NCI-H748 treated with DMSO at 0.1 percent for 48 hours (cell line): ENCODE data around the gene RASA1.
"Not testable (repeated sequence)": the region's sequence is repeated elsewhere in the genome, so short reads cannot be mapped to it uniquely, and the experiment has no call there.

Source experiments
- DNase-seq: peaks from one replicate; lab custom pipeline; 2025; lab: John Stamatoyannopoulos, UW

Gene RASA1

GRCh38 chr5:87267574-87268125 lies at the start of gene RASA1:
RASA1 (plus strand) TSS chr5:87267883; CDS start chr5:87268452, 569 bp downstream.
- DNase-seq, result peak; percentile 88

DNA sequence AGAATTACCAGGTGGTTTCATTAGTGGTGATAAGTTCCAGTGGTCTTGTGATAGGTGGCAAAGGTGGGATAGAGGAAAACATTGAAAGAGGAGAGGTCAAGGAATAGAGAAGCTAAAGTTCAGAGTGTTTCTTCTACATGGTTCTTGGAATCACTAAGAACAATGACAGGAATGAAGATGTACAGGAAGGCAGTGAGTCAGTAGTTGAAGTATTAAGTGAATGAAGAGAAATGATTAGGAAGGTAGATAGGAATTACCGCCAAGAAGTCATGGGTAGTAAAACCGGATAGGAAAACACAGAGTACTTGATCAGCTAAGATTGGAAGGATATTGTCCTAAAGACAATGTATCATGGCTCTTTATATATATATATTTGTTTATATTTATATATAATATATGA lies 37.9 kb upstream of the RASA1 start:
- DNase-seq, result no peak

DNA sequence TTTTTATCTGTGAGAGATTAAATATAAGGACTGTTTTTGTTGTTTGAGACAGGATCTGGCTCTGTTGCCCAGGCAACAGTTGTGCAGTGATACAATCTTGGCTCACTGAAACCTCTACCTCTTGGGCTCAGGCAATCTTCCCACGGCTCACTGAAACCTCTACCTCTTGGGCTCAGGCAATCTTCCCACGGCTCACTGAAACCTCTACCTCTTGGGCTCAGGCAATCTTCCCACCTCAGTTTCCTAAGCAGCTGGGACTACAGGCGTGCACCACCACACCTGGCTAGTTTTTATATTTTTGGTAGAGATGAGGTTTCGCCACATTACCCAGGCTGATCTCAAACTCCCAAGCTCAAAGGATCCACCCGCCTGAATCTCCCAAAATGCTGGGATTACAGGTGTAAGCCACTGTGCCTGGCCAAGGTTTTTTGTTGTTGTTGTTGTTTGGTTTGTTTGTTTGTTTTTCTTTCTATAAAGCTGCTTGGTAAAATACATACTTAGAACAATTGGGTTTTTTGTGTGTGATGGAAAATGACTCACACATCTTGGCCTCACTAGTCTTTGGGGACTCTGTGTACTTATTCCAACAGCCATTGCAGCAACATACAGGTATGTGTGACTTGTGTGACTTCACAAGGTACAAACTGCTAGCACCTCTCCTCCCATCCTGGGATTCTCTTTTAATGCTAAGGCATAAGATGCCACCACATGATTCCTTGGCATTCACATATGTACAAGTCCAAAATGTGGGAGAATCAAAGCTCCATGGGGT lies 36.5 kb upstream of the RASA1 start:
- no peak for DNase-seq

DNA sequence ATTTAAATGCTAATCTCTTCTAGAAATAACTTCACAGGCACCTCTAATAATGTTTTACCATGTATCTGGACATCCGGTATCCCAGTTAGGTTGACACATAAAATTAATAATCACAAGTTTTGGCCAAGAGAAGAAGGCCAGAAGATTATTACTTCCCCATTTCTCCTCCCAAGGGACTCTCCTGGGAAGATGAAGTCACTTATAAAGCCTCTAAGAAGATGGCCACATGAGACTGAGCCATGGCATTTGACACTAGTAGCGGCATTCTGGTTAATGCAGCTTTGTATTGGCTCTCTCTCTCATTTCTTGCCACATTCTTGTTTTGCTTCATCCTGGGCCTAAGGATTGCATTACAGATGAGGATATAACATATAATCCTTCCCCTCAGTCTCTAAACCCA lies 34.5 kb upstream of the RASA1 start:
- DNase-seq, result no peak

DNA sequence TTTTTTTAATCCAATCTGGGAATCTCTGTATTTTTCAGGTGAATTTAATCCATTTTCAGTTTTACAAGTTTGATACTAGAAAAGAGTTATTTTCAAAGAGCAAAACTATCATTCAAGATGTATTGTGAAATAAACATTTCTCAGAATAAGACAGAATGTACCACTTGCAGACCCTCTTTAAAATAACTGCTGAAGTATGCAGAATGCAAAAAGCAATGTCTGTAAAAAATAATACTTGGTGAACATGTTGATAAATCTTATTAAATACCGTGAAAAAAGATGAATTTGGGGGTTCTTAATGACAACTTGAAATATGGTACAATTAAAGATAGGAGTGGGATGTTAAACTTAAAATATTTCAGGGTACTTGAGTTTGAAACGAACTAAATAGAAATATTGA lies 26.1 kb upstream of the RASA1 start:
- no peak for DNase-seq

- DNase-seq, result no peak
These were observed 25.4 kb upstream of the RASA1 start for GRCh38 chr5:87242242-87242641.

- no peak for DNase-seq
These were observed 24.4 kb upstream of the RASA1 start for GRCh38 chr5:87243161-87243844.

DNA sequence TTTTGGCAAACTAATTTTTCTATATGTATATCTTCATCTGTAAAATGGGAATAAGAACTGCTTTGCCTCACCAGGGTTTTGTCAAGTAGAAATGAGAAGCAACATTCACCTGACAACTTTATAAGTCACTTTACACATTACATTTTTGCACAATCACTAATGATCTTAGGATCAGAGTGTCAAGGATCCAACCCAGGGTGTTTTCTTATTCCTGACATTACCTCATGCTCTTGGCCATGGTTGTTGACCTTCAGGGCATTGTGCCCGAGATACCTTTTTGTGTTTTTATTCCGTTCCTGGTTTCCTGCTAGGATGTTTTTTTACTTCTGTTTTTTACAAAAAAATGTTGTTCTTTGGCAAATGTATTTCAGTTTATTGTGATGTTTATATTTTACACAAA lies 22.2 kb upstream of the RASA1 start:
- DNase-seq, result no peak

- DNase-seq, result no peak
These were observed 21.6 kb upstream of the RASA1 start for GRCh38 chr5:87246061-87246460.

GRCh38 chr5:87252283-87252605 lies 15.4 kb upstream of the RASA1 start:
- DNase-seq, result no peak

DNA sequence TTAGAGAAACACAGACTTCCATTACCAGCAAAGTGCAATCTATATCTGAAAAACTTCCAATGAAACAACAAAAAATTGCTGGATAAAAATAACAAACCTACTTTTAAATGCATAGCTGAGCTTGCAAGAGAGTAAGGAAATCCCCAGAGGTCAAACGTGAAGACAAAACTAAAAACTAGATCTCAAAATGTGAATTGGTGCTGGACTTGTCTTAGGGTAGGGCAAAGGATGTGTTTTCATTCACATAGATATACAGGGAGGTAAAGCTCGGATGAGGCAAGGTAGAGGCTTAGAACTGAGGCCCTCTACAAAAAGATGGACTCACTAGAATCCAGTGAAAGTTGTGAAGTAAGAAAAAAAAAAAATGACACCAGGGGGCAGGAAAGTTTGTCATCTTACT lies 13.6 kb upstream of the RASA1 start:
- DNase-seq, result no peak

DNA sequence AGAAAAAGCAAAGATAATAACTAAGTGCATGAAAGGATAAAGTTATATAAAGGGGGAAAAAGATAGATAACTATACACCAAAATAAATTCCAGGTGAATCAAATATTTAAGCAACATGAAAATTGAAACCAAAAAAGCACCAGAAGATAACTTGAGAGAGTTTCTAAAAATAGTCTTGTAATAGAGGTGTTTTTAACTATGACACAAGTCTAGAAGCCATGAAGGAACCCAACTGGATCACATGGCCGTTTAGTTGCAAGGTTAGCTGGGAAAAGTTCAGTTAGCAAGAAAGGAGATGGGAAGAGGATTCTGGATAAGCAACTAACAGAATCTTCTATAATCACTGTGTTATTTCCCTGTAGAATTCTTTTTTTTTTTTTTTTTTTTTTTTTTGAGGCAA lies 9.2 kb upstream of the RASA1 start:
- no peak for DNase-seq

DNA sequence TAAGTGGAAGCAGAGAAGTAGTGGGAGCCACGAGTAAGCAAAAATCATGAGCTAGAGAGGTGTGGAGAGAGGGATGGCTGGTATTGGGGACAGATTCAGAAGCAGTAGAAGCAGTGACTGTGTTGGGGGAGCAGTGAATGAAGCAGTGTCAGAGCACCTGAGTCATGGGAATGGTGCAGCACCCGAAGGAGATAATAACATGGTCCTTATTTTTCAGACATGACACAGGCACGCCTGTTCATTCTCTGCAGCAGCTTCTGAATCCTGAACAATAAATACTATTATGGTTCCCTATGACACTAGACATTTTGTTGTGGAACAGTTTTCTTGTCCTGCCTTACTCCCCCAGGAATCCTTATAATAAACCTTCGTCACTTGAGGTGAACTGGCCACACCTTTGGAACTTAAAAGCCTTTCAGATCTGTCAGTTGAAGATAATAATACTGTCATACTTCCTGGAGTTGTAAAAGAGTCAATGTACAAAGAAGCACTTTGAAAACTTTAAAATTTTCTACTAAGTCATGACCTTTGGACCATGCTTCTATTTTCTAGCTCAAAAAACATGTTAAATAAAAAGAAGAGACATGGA lies 7.0 kb upstream of the RASA1 start:
- DNase-seq, result no peak

DNA sequence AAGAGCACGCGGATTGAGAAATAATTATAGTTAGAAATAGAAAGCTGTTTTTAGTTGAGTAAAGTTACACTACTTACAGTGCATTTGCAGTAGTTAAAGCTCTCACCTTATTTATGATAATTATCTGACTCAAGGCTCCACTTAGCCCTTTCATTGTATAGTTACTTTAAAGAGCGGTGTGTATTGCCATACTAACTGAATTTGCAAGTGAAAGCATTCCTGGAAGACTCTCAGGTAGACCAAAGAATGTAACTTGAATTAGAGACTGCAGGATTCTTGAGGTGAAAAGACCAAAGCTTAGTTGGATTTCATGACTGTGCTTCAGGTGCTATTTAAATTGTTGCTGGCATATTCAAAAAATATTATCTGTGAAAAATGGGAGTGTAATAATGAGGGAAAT lies 4.2 kb upstream of the RASA1 start:
- no peak for DNase-seq

DNA sequence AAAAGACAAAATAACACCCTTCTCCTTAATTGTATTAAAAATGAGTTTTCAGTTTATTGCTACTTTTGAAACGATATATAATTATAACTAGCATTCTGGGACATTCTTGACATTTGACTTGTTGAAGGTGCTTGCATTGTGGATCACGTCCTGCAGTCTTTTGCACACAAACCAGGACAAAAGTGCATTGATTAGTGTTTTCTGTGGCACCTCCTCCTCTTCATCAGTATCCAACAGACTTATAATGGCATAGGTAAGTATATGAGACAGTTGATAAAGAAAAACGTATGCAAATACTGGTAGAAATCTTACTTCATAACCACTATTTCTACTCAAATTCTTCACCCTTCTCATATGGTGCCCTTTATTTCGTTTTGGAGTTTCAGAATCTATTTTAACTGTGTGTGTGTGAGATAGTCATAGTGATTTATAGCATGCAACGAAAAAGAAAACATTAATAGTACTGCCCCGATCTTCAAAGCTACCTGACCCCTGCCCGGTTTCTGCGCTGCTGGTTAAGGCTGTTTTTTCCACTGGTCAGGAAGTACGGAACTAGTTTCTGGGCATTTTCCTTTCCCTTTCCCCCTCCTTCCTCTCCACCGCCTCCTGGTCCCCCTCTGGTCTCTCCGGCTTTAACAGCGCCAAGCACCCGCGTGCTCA lies 639 bp upstream of the RASA1 start:
- DNase-seq, result no peak

GRCh38 chr5:87268126-87268969 lies 665 bp downstream of the RASA1 start:
- DNase-seq, result peak; percentile 75

GRCh38 chr5:87268970-87269377 lies 1.3 kb downstream of the RASA1 start:
- DNase-seq, result no peak

- not testable (repeated sequence) for DNase-seq
These were observed 3.2 kb downstream of the RASA1 start for GRCh38 chr5:87270888-87271287.

DNA sequence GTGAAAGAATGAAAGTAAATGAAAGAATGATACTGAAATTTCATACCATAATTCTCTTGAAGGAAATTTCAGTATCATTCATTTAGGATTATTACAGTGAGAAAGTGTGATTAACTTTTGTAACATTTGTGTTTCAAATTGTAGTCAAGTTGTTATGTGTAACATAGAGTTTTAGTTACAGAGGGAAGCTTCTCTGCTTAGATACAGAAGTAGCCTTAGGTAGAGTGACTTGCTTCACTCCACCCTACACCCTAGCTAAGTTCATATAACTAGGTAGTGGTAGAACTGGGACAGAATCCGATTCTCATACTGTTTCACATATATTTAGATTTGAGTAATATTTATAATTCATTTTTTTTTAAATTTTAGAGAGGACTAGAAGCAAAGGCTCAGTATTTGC lies 9.0 kb downstream of the RASA1 start:
- DNase-seq, result no peak

DNA sequence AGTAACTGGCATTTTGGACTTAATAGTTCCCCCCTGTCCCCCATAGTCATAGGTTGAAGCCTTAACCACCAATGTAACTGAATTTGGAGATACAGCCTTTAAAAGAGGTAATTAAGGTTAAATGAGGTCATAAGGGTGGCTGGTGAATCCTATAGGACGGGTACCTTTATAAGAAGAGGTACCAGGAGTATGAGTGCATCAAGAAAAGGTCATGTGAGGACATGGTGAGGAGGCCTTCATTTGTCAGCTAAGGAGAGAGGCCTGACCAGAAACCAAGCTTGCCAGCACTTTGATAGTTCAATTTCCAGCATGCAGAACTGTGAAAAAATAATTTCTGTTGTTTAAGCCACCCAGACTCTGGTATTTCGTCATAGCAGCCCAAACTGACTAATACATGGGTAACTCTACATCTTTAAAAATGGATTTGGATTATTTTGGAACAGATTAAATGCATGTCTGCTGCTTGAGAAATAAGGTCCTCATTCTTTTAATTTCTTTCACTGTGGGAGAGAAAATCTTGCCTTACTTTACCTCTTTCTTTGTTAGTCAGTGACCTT lies 9.7 kb downstream of the RASA1 start:
- DNase-seq, result no peak

GRCh38 chr5:87278590-87279100 lies 11.0 kb downstream of the RASA1 start:
- no peak for DNase-seq
